HepG2 (cell line): ENCODE results near the gene CLASRP. TPM values are rescaled to one million over a fixed set of nuclear protein-coding genes. Genes with fewer than 3 reads are reported as not detected.

Source experiments
- ASH2L ChIP-seq: fragments of 300-600, 200-600 bp; sonication (generic); IDR thresholded peaks from 2 replicates; pipeline ENCODE4 v1.7.0; 2017; ENCODE audit warnings: low read depth, mild to moderate bottlenecking, moderate library complexity, mixed read lengths, low read length; ENCODE audit not compliant: insufficient read length
- FOXA3 ChIP-seq: IDR thresholded peaks from 2 replicates; pipeline ENCODE4 v1.6.1; 2016; ENCODE audit warnings: missing genetic modification reagents, missing compliant biosample characterization
- GATAD2A ChIP-seq: IDR thresholded peaks from 2 replicates; pipeline ENCODE4 v1.6.1; 2016
- HNF4G ChIP-seq, 2 experiments: sonication (generic) in 1 of 2; formaldehyde crosslinking in 1 of 2; IDR thresholded peaks; 2 replicates each; pipeline versions ENCODE4 v1.4.0 to v1.6.1; 2011 to 2020; ENCODE audit warnings: borderline replicate concordance in 2 of 2, low read depth in 2 of 2, mild to moderate bottlenecking in 2 of 2, low read length in 1 of 2, missing genetic modification reagents in 1 of 2, moderate library complexity in 1 of 2
- MXD3 ChIP-seq: IDR thresholded peaks from 2 replicates; pipeline ENCODE4 v1.6.1; 2016; ENCODE audit warnings: mild to moderate bottlenecking, missing biosample characterization, missing genetic modification reagents
- NR2F6 ChIP-seq, 2 experiments: IDR thresholded peaks; 2 replicates each; pipeline ENCODE4 v1.6.1; 2016; ENCODE audit warnings: antibody characterized with exemption in 1 of 2, mild to moderate bottlenecking in 1 of 2
- RBM22 ChIP-seq: fragments of 200-400 bp; formaldehyde crosslinking; optimal IDR thresholded peaks from 2 replicates; pipeline ENCODE3; 2017; ENCODE audit warnings: mild to moderate bottlenecking, low read length, moderate library complexity
- RELA ChIP-seq: sonication (generic); formaldehyde crosslinking; IDR thresholded peaks from 2 replicates; pipeline ENCODE4 v1.4.0; 2020; ENCODE audit warnings: missing genetic modification reagents
- RXRA ChIP-seq: sonication (generic); formaldehyde crosslinking; IDR thresholded peaks from 2 replicates; pipeline ENCODE4 v1.5.1; 2020; ENCODE audit warnings: missing genetic modification reagents
- SMYD3 ChIP-seq: sonication (generic); formaldehyde crosslinking; IDR thresholded peaks from 2 replicates; pipeline ENCODE4 v1.8.1; 2023; ENCODE audit warnings: mild to moderate bottlenecking, missing genetic modification reagents
- SRF ChIP-seq: IDR thresholded peaks from 2 replicates; pipeline ENCODE4 v1.6.1; 2011; ENCODE audit warnings: mild to moderate bottlenecking, low read depth, low read length, moderate library complexity
- SRY ChIP-seq: sonication (generic); formaldehyde crosslinking; IDR thresholded peaks from 2 replicates; pipeline ENCODE4 v1.8.0; 2022; ENCODE audit warnings: mild to moderate bottlenecking, missing genetic modification reagents
- TFE3 ChIP-seq: IDR thresholded peaks from 2 replicates; pipeline ENCODE4 v1.6.1; 2016
- ZKSCAN1 ChIP-seq: fragments of 150-350 bp; IDR thresholded peaks from 2 replicates; pipeline ENCODE4 v1.6.1; 2014; ENCODE audit warnings: low read length
- ZNF124 ChIP-seq: sonication (generic); formaldehyde crosslinking; IDR thresholded peaks from 2 replicates; pipeline ENCODE4 v1.4.0; 2020; ENCODE audit warnings: missing genetic modification reagents
- ZNF362 ChIP-seq: sonication (generic); formaldehyde crosslinking; IDR thresholded peaks from 2 replicates; pipeline ENCODE4 v1.4.0; 2020; ENCODE audit warnings: missing genetic modification reagents, mild to moderate bottlenecking, borderline replicate concordance
- ZSCAN29 ChIP-seq: sonication (generic); formaldehyde crosslinking; conservative IDR thresholded peaks from 2 replicates; pipeline ENCODE4 v1.4.0; 2020; ENCODE audit warnings: mild to moderate bottlenecking, missing genetic modification reagents
- polyA plus RNA-seq, 8 experiments: library from polyadenylated mRNA; depleted of rRNA in 3 of 8; stranded (reverse) in 7 of 8; unstranded in 1 of 8; fragments of >200 nt; fragmentation: Illumina TruSeq in 4 of 8; extraction: Trizol in 4 of 8; gene quantifications; 2 replicates each; pipeline versions ENCODE4 v1.2.1 to v1.2.3, GENCODE V29; 2011 to 2016; ENCODE audit warnings: low read depth in 4 of 8, missing spikeins in 1 of 8, mixed read lengths in 1 of 8; ENCODE audit not compliant: insufficient read depth in 1 of 8
- total RNA-seq, 5 experiments: library from RNA; depleted of rRNA; stranded (reverse); fragments of >200 nt; fragmentation: Illumina TruSeq; extraction: Trizol; gene quantifications; 2 replicates each; pipeline ENCODE4 v1.2.3, GENCODE V29; 2016; ENCODE audit warnings: low read depth in 1 of 5
- TF ChIP-seq, protein P1 (sequence below): sonication (generic); formaldehyde crosslinking; IDR thresholded peaks from 2 replicates; pipeline ENCODE4 v1.4.0; 2020; ENCODE audit warnings: mild to moderate bottlenecking, missing genetic modification reagents

Gene CLASRP
- total and polyA plus RNA-seq, 2 of the 13 experiments (the other 11 are each of a cell fraction or from before 2014, with no cell fraction given): 32.0 to 51.4 TPM

GRCh38 chr19:45045671-45046353, 7.0 kb downstream of the CLASRP start (continued):
- TF ChIP-seq, protein P1, sequence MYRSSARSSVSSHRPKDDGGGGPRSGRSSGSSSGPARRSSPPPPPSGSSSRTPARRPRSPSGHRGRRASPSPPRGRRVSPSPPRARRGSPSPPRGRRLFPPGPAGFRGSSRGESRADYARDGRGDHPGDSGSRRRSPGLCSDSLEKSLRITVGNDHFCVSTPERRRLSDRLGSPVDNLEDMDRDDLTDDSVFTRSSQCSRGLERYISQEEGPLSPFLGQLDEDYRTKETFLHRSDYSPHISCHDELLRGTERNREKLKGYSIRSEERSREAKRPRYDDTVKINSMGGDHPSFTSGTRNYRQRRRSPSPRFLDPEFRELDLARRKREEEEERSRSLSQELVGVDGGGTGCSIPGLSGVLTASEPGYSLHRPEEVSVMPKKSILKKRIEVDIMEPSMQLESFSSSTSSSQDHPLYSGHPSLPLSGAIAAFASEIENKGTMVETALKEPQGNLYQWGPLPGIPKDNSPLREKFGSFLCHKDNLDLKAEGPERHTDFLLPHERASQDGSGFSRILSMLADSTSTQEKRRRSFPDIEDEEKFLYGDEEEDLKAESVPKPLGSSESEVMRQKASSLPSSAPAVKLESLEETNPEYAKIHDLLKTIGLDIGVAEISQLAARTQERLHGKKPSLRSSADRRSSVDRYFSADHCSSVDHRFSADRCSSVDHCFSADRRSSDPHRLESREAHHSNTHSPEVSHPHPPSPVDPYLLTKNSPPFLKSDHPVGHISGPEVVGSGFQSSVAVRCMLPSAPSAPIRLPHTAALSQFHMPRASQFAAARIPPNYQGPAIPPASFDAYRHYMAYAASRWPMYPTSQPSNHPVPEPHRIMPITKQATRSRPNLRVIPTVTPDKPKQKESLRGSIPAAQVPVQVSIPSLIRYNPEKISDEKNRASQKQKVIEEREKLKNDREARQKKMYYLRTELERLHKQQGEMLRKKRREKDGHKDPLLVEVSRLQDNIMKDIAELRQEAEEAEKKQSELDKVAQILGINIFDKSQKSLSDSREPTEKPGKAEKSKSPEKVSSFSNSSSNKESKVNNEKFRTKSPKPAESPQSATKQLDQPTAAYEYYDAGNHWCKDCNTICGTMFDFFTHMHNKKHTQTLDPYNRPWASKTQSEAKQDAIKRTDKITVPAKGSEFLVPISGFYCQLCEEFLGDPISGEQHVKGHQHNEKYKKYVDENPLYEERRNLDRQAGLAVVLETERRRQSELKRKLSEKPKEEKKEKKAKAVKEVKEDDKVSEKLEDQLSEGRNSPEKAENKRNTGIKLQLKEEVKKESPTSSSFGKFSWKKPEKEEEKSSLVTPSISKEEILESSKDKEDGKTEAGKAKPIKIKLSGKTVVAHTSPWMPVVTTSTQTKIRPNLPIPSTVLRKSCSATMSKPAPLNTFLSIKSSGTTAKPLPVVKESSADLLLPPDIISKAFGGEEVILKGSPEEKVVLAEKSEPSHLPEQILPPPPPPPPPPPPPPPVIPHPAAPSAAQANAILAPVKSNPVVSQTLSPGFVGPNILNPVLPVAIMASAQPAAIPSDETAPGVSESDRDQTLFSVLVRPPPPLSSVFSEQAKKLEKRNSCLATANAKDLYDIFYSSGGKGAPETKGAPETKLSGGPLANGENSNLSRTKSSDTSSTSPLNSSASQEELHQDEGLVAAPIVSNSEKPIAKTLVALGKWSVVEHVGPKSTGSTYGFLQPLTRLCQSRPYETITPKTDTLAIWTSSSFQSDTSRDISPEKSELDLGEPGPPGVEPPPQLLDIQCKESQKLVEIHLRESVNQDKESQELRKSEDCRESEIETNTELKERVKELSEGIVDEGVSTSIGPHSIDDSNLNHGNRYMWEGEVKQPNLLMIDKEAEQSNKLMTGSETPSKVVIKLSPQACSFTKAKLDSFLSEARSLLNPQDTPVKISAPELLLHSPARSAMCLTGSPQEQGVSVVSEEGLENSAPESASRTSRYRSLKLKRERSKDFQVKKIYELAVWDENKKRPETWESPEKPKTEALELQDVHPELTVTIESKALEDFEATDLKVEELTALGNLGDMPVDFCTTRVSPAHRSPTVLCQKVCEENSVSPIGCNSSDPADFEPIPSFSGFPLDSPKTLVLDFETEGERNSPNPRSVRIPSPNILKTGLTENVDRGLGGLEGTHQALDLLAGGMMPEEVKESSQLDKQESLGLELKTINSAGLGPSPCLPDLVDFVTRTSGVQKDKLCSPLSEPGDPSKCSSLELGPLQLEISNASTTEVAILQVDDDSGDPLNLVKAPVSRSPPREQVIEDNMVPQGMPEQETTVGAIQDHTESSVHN (CRISPR knock-in tag): 0 out of 2 replicates have a peak, but pooled peaks have one; percentile 66
- TF ChIP-seq HNF4G (IDR thresholded peaks at IDR 0.05; ENCODE audit: borderline replicate concordance, low read depth, low read length): peak; percentile 76
- TF ChIP-seq HNF4G (CRISPR knock-in tag; IDR thresholded peaks at IDR 0.05; ENCODE audit: borderline replicate concordance, low read depth): peak; percentile 71; the same call in 1 of the 2 replicates
- TF ChIP-seq SMYD3 (CRISPR knock-in tag): 0 out of 2 replicates have a peak, but pooled peaks have one; percentile 78
- TF ChIP-seq ZKSCAN1: no peak
- TF ChIP-seq RBM22: peak; percentile 75
- peak; percentile 46; the same call in 1 of the 2 replicates for TF ChIP-seq MXD3 (CRISPR knock-in tag)
- peak; percentile 47; the same call in 1 of the 2 replicates for TF ChIP-seq ZNF362
- peak; percentile 95 for TF ChIP-seq GATAD2A (CRISPR knock-in tag)
- TF ChIP-seq RELA: peak; percentile 82; the same call in 1 of the 2 replicates
- peak; percentile 99 for TF ChIP-seq FOXA3 (CRISPR knock-in tag)
- TF ChIP-seq TFE3 (CRISPR knock-in tag): peak; percentile 76
- TF ChIP-seq ASH2L: peak; percentile 68
- TF ChIP-seq RXRA (CRISPR knock-in tag): peak; percentile 60; the same call in 1 of the 2 replicates
- peak; percentile 50; the same call in 1 of the 2 replicates for TF ChIP-seq NR2F6 (IDR thresholded peaks at IDR 0.05)
- peak; percentile 82 for TF ChIP-seq NR2F6 (CRISPR knock-in tag; IDR thresholded peaks at IDR 0.05)
- 0 out of 2 replicates have a peak, but pooled peaks have one; percentile 41 for TF ChIP-seq SRY (CRISPR knock-in tag)
- 0 out of 2 replicates have a peak, but pooled peaks have one; percentile 8 for TF ChIP-seq SRF
- TF ChIP-seq ZSCAN29 (CRISPR knock-in tag): peak; percentile 84; the same call in 1 of the 2 replicates
- peak; percentile 82 for TF ChIP-seq ZNF124 (CRISPR knock-in tag)
